ENCODE data around the gene NPRL2. TPM values are rescaled to one million over a fixed set of nuclear protein-coding genes. Genes with fewer than 3 reads are reported as not detected.
A peak's percentile ranks its signal among the peaks of the same experiment; 100 is the strongest.

NPRL2 gene
- polyA plus RNA-seq (2012; ENCODE audit: insufficient read depth, insufficient read length, low read depth), result 82.1 TPM

DNA sequence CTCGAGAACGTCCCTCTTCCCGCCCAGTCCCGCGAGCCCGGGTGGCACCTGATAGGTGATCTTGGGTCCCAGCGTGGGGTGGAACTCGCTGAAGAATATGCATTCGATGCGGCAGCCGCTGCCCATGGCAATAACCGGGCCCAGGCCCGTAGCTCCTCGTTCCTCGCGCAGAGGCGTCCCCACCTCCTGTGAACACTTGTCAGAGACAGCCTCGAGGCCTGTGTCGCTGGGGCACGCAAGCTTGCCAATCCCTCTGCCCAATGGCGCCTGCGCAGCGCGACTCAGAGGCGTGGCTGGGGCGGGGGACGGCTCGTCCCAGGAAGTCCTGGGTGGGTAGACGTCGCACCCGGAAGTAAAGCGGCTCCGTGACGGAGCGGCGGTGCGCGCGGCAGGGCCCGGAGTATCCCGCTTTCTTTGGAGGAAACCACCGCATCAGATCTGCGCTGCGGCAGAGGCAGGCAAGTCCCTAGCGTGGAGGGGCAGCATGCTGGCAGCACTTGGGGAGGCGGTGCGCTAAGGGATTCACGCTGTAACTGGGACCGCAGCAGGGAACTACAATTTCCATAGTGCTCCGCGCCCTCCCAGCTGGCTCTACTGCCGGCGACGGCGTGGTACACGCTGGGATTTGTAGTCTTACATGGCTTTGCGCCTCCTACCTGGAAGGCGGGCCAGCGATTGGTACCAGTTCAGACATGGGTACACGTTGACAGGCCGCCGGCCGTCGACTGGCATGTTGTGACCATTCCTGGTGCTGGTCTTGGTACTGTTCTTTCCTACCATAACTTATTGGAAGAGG is at the start of gene NPRL2, which contains the start of gene CYB561D2:
TSS of gene NPRL2 (minus strand) at position 249 of the 796 bp plus-strand sequence. CDS start at position 126, 123 bp downstream.
TSS of gene CYB561D2 (plus strand) at position 336 of the 796 bp plus-strand sequence. CDS start 572 bp downstream, outside the sequence.
- Histone ChIP-seq H3K36me3 (peaks cover 23% of the 10 kb centered on the region), H3K4me3 (ENCODE audit: low read depth, low read length) (peak within 1 kb of the TSS; percentile 77), H3K27me3 (no peaks in the 10 kb centered on the region), H3K4me1 (peaks cover 3% of the 10 kb centered on the region; the same call in 1 of the 2 replicates), H3K9me3 (no peaks in the 10 kb centered on the region)
- TF ChIP-seq, protein P1, sequence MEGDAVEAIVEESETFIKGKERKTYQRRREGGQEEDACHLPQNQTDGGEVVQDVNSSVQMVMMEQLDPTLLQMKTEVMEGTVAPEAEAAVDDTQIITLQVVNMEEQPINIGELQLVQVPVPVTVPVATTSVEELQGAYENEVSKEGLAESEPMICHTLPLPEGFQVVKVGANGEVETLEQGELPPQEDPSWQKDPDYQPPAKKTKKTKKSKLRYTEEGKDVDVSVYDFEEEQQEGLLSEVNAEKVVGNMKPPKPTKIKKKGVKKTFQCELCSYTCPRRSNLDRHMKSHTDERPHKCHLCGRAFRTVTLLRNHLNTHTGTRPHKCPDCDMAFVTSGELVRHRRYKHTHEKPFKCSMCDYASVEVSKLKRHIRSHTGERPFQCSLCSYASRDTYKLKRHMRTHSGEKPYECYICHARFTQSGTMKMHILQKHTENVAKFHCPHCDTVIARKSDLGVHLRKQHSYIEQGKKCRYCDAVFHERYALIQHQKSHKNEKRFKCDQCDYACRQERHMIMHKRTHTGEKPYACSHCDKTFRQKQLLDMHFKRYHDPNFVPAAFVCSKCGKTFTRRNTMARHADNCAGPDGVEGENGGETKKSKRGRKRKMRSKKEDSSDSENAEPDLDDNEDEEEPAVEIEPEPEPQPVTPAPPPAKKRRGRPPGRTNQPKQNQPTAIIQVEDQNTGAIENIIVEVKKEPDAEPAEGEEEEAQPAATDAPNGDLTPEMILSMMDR (IDR thresholded peaks at IDR 0.05; ENCODE audit: low read depth, low read length), result no peak
- DNase-seq, result peak; percentile 94

GRCh38 chr3:50396502-50396901 is 45.9 kb upstream of the NPRL2 start:
- no peaks in the 10 kb centered on the region for H3K36me3 ChIP-seq
- TF ChIP-seq, protein P1 (IDR thresholded peaks at IDR 0.05; ENCODE audit: low read depth, low read length), result no peak
- DNase-seq, result no peak
- no peak overlapping the region for H3K4me3 ChIP-seq (ENCODE audit: low read depth, low read length)
- no peaks in the 10 kb centered on the region for H3K27me3 ChIP-seq
- peaks cover 22% of the 10 kb centered on the region for H3K4me1 ChIP-seq
- no peaks in the 10 kb centered on the region for H3K9me3 ChIP-seq

GRCh38 chr3:50395070-50395860 is 44.7 kb upstream of the NPRL2 start:
- no peak for DNase-seq

DNA sequence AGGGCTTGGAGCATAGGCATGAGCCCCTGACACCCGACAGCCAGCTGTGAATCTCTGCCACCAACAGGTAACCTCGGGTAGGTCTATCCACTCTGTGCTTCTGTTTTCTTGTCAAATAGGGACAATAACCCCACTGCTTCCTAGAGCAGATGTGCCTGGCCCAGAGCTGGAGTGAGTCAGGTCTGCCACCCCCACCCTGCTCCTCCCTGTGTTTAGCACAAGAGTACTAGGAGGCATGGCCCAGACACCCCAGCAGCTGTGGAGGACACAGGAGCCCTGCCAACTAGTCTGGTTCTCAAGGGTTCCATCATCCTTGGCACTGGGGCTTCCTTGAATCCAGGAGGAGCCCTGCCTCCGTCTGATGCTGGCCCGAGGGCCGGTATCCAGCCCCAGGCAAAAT is 42.5 kb upstream of the NPRL2 start:
- TF ChIP-seq, protein P1 (IDR thresholded peaks at IDR 0.05; ENCODE audit: low read depth, low read length), result no peak
- no peaks in the 10 kb centered on the region for H3K27me3 ChIP-seq
- H3K4me1 ChIP-seq, result peaks cover 44% of the 10 kb centered on the region
- H3K36me3 ChIP-seq, result no peaks in the 10 kb centered on the region
- no peaks in the 10 kb centered on the region for H3K9me3 ChIP-seq
- no peak overlapping the region for H3K4me3 ChIP-seq (ENCODE audit: low read depth, low read length)
- no peak for DNase-seq

More at GRCh38 chr3:50395070-50395860, 44.7 kb upstream of the NPRL2 start:
- Histone ChIP-seq H3K4me3 (ENCODE audit: low read depth, low read length) (no peak overlapping the region), H3K4me1 (peaks cover 34% of the 10 kb centered on the region), H3K27me3 (no peaks in the 10 kb centered on the region), H3K9me3 (no peaks in the 10 kb centered on the region), H3K36me3 (no peaks in the 10 kb centered on the region)
- TF ChIP-seq, protein P1 (IDR thresholded peaks at IDR 0.05; ENCODE audit: low read depth, low read length), result no peak

- Histone ChIP-seq H3K4me3 (ENCODE audit: low read depth, low read length) (no peak overlapping the region), H3K27me3 (no peaks in the 10 kb centered on the region), H3K36me3 (no peaks in the 10 kb centered on the region), H3K4me1 (peaks cover 43% of the 10 kb centered on the region), H3K9me3 (no peaks in the 10 kb centered on the region)
- TF ChIP-seq, protein P1 (IDR thresholded peaks at IDR 0.05; ENCODE audit: low read depth, low read length), result no peak
- no peak for DNase-seq
These were observed 41.6 kb upstream of the NPRL2 start for GRCh38 chr3:50392101-50392715.
